ENCODE data around the gene GPC5.
"Not testable (repeated sequence)": the region's sequence is repeated elsewhere in the genome, so short reads cannot be mapped to it uniquely, and the experiment has no call there.

The GPC5 gene

GRCh38 chr13:91726671-91727070, 328.2 kb downstream of the GPC5 start:
- DNase-seq = no peak

DNA sequence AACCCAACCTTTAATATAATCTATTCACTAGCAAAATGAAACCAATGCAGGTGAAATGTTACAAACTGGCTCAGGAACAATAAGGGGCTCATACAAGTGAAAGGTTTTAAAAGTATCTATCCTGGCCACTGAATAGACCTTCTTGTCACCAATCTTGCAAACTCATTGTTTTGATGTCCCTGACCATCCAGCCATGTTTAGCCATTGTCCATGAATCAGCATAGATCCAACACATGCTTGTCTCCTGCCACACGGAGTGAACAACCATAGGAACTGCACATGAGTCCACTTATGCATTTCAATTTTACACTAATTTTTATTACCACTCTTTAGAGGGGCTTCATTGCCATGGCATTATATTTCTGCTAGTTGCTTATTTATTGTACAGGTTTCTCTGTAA, 331.4 kb downstream of the GPC5 start:
- DNase-seq = no peak

GRCh38 chr13:91739751-91740150, 341.3 kb downstream of the GPC5 start:
- no peak for DNase-seq

- no peak for DNase-seq
Measured at GRCh38 chr13:91740756-91741155, 342.3 kb downstream of the GPC5 start.

DNA sequence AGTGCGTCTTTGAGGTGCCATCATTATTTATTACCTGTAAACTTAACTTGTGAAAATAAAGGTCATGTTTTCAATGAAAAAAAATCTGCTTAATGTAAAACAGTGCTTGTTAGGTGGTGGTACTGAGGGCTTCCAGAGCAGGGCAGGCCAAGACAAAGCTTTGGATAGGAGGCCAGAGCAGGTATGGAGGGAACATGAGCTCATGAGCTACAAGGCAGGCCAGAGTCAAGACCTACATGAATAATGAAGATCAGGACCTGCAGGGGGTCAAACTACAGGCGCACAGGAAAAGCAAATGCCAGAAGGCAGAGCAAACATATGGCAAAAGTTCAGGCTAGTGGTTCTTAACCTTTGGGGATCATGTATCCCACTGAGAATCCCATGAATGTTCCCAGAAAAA, 343.5 kb downstream of the GPC5 start:
- no peak for DNase-seq

GRCh38 chr13:91744284-91744683, 345.9 kb downstream of the GPC5 start:
- DNase-seq = no peak

- DNase-seq = no peak
Measured at GRCh38 chr13:91745967-91746366, 347.5 kb downstream of the GPC5 start.

- DNase-seq = no peak
Measured at GRCh38 chr13:91747186-91747585, 348.8 kb downstream of the GPC5 start.

- DNase-seq = no peak
Measured at GRCh38 chr13:91748416-91749089, 350.1 kb downstream of the GPC5 start.

GRCh38 chr13:91758724-91759123, 360.3 kb downstream of the GPC5 start:
- no peak for DNase-seq

DNA sequence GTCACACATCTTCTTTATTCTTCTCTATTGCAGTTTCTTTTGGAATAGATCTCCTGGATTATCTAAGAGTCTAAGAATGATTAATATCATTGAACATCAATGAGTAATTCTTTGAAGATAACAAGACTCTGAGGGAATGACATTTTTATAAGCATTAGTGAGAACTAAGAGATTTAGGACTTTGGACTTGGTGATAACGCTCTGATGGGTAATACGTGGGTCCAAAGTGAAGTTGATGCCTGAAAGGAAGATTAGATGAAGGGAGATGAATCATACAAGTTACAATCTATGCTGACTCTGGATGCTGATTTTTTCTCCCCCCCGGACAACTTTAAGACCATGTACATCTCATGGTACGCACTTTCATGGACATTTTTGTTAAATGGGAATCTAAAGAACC, 364.5 kb downstream of the GPC5 start:
- DNase-seq = no peak

GRCh38 chr13:91764527-91764926, 366.1 kb downstream of the GPC5 start:
- no peak for DNase-seq

DNA sequence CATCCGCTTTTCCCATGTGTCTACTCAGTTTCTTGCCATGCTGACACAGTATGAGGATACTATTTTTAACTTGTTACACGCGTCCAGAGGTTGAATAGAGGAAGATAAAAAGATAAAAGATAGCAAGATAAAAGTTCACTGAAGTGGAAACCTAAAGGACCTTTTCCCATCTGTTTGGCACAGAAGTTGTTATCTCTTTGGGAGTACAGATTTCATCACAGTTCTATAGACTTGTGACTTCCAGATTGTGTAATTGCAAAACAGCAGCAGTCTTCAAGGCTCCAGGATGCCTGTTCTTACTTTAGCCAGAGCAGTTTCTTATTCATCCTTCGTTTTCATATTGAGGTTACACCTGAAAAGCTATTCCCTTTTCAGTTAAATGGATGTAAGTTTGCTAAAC, 369.2 kb downstream of the GPC5 start:
- DNase-seq = no peak

DNA sequence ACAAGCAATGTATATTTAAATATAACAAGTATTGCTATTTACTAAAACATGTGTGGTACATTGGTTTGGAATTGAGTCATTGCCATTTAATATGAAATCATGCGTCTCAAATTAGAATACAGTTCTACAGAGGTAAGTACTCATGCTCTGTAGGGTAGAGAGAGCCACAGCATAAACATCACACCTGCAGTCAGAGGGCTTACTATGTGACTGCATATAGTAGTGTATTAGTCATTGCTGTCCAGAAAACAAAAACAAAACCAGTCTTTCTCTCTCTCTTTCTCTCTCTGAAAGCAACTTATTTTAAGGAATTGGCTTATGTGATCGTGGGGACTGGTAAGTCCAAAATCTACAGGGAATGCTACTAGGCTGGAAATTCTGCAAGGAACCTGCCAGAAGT, 370.3 kb downstream of the GPC5 start:
- no peak for DNase-seq

DNA sequence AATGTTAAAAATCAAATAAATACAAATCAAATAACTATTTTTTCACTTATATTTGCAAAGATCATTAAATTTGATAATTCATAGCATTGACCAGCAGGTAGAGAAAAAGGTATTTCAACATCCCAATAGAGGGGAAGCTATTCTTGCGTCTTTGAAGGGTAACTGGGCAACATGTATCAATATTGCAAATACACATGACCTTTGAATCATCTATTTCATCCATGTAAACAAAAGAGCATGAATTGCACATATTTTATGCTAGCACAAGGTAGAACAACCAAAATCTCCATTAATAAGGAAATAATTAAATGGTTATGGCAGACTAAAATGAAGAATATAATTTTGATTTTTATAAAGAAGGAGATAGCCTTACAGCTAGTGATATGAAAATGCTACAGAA, 372.8 kb downstream of the GPC5 start:
- DNase-seq = no peak

DNA sequence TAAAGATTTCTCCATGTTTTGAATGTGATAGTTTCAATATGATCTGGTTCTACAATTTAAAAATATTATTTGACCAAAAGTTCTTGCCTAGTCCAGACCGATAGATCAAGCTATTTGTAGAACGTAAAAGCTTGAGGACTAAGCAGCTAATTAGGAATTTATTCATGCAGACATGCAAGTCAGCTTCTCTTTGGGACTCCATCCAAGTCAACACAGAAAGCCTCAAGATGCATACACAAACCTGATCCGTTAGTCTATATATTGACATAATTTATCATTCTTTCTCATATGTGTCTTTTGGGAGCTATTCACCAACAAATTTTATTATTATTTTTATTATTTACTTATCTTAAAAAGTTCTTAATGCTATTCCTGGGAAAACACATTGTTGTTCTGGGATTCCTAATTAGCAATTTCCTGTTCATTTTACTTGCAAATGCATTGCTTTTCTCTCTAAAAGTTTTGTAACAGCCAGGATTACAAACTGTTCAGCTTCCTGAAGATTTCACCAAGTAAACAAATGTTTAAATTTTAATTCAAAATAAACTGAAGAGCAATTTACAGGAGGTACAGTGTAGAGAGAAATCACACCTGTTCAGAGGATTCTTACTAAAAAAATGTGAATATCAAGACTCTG, 375.3 kb downstream of the GPC5 start:
- no peak for DNase-seq

DNA sequence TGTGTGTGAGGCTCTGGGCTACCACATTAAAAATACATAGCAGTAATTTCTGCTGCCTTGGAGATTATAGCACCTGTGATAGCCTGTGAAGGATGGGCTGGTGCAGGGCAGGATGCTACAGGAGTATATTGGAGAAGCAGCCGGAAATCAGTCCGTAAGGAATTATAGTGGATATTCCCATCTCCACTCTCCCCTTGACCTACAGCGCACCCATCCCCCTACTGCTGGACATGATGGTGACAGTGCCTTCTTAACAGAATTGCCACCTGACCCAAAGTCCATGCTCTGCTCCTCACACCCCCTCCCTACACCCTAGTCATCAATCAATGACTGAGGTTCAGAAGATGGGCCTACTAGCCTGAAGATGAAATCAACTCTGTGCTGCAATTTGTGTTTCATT, 376.0 kb downstream of the GPC5 start:
- no peak for DNase-seq

GRCh38 chr13:91776611-91777193, 378.3 kb downstream of the GPC5 start:
- no peak for DNase-seq

DNA sequence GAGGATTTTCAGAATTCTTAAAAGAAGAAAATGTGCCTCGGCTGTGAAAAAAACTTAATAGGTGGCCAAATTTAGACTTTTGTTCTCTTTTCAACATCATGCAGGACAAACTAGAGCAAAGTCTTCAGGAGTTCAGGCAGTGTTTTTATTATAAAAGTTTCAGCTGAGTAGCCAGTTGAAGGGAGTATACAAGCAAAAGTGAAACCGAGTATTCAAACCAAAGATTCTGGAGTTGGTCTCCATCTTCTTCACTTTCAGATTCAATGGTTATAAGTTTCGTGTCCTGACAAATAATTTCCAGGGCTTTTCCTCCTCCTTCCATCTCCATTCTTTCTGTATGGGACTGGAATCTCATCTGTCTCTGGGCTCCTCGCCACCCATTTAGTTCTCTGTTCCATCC, 379.7 kb downstream of the GPC5 start:
- DNase-seq = no peak

- not testable (repeated sequence) for DNase-seq
Measured at GRCh38 chr13:91781982-91782691, 383.7 kb downstream of the GPC5 start.

DNA sequence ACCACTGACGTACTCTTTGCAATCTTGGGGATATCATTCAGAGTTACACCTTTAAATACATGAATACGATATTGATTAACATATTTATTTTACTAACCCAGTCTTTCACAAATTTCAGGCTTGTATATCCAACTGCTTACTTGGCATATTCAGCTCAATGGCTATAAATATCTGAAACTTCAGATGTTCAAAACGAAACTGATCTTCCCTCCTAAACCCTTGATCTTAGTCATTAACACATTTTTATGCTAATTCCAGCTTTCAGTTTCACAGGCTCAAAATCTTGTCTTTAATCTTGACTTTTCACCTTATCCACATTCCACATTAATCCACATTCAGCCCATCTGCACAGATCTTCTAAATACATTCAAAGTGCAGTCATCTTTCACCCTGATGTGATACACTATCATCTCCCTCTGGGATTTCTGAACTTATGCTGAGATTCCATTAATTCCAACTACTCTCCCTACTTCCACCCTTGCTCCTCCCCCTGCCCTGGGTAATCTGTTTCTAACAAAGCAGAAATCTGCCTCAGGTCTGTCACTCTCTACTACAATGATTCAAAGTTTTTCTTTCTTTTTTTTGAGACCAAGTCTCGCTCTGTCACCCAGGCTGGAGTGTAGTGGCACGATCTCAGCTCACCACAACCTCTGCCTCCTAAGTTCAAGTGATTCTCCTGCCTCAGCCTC, 387.2 kb downstream of the GPC5 start:
- DNase-seq = no peak

DNA sequence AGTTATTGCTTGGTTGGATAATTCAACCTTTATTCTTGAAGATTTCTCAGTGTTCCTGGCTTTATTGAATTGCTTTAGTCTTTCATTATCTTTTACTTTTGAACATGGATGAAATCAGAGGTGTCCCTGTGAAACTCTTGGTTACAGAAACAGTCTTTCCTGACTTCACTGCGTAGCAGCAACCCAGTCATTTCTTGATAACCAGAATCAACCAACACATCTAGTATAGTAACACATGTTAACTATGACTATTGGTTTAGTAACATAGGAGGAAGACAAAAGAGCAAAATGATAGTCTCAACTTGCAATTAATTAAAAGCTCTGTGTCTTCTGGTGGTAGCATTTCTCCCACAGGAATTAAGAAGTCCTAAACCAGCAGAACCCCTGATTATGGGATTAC, 393.6 kb downstream of the GPC5 start:
- no peak for DNase-seq

DNA sequence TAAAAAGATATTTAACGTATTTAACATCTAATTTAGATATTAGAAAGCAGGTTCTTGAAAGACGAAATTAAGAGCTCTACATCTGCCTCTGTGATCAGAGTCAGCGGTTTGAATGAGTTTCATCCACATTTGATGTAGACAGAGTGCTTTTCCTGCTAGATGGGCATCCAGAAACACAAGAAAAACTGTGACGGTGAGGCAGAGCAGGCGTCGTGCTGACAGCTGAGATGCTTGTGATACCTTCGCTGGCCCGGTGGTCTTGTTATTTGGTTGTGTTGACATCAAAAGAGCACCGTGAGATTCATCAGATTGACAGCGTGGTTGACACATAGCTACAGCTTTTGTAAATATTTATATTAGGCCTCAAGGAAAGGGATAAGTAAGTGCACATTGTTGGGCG, 399.1 kb downstream of the GPC5 start:
- no peak for DNase-seq

Measured in activated naive CD4-positive, alpha-beta T cell (primary cell).